C1 segment of cervical spinal cord (tissue), 14 donors: Measurements from ENCODE around the gene WASF1.
"Not testable (repeated sequence)": the region's sequence is repeated elsewhere in the genome, so short reads cannot be mapped to it uniquely, and the experiment has no call there.

Experiments
- DNase-seq, 14 donors: peaks; one replicate each; lab custom pipeline; 2025; lab: John Stamatoyannopoulos, UW

The WASF1 gene

GRCh38 chr6:110089323-110089722 is 90.1 kb downstream of the WASF1 start:
- no peak for DNase-seq

GRCh38 chr6:110085285-110085684 is 94.2 kb downstream of the WASF1 start:
- no peak for DNase-seq

GRCh38 chr6:110083875-110084585 is 95.4 kb downstream of the WASF1 start:
- no peak for DNase-seq

GRCh38 chr6:110075406-110075805 is 104.1 kb downstream of the WASF1 start:
- DNase-seq = no peak

- DNase-seq = not testable (repeated sequence)
These were observed 106.0 kb downstream of the WASF1 start for GRCh38 chr6:110073474-110073873.

GRCh38 chr6:110068592-110068967 is 110.9 kb downstream of the WASF1 start:
- no peak for DNase-seq

GRCh38 chr6:110067837-110068591 is 111.5 kb downstream of the WASF1 start:
- DNase-seq = no peak

GRCh38 chr6:110064744-110065524 is 114.5 kb downstream of the WASF1 start:
- DNase-seq = no peak

- no peak for DNase-seq
These were observed 115.7 kb downstream of the WASF1 start for GRCh38 chr6:110063594-110064263.

- no peak for DNase-seq
These were observed 124.1 kb downstream of the WASF1 start for GRCh38 chr6:110055387-110055735.

- DNase-seq = no peak
These were observed 124.6 kb downstream of the WASF1 start for GRCh38 chr6:110054664-110055386.

- peak in 4 of 14 donors; percentile 3 to 24 (median 12) for DNase-seq
These were observed 125.9 kb downstream of the WASF1 start for GRCh38 chr6:110053395-110054240.

GRCh38 chr6:110050440-110050813 is 129.0 kb downstream of the WASF1 start:
- DNase-seq = no peak
